ENCODE measurements around the gene PPP6R2.
A peak's percentile ranks its signal among the peaks of the same experiment; 100 is the strongest.

The PPP6R2 gene

DNA sequence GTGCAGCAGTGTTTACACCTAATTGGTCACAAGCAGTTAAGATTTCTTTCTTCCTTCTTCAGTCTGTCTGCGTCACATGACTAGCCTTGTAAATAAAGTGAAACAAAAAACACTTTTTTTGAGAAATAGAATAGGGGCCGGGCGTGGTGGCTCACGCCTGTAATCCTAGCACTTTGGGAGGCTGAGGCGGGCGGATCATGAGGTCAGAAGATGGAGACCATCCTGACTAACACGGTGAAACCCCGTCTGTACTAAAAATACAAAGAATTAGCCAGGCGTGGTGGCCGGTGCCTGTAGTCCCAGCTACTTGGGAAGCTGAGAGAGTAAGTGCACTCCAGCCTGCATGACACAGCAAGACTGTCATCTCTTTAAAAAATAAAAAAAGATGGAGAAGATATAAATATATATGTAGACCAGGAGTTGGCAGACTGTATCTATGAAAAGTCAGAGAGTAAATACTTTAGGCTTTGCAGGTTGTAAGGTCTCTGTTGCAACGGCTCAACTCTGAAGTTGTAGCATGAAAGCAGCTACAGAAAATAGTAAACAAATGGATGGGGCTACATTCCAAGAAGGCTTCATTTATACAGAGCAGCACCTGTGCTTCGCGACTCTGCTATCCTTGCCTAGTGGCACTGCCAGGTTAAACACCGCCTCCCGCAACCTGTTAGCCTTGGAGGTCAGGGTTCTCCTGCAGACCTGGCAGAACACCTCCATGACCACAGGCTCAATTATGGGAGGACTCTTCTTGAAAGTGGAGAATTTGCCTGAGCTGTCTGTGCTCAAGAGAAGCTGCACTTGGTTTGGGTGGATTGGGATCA lies 55.9 kb downstream of the PPP6R2 start:
- no peak overlapping the region for H3K4me3 ChIP-seq (ENCODE audit: low read length)
- TF ChIP-seq, protein P1, sequence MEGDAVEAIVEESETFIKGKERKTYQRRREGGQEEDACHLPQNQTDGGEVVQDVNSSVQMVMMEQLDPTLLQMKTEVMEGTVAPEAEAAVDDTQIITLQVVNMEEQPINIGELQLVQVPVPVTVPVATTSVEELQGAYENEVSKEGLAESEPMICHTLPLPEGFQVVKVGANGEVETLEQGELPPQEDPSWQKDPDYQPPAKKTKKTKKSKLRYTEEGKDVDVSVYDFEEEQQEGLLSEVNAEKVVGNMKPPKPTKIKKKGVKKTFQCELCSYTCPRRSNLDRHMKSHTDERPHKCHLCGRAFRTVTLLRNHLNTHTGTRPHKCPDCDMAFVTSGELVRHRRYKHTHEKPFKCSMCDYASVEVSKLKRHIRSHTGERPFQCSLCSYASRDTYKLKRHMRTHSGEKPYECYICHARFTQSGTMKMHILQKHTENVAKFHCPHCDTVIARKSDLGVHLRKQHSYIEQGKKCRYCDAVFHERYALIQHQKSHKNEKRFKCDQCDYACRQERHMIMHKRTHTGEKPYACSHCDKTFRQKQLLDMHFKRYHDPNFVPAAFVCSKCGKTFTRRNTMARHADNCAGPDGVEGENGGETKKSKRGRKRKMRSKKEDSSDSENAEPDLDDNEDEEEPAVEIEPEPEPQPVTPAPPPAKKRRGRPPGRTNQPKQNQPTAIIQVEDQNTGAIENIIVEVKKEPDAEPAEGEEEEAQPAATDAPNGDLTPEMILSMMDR (conservative IDR thresholded peaks at IDR 0.05; ENCODE audit: low read depth, low read length): no peak
- no peak for DNase-seq (ENCODE audit: low read depth)

DNA sequence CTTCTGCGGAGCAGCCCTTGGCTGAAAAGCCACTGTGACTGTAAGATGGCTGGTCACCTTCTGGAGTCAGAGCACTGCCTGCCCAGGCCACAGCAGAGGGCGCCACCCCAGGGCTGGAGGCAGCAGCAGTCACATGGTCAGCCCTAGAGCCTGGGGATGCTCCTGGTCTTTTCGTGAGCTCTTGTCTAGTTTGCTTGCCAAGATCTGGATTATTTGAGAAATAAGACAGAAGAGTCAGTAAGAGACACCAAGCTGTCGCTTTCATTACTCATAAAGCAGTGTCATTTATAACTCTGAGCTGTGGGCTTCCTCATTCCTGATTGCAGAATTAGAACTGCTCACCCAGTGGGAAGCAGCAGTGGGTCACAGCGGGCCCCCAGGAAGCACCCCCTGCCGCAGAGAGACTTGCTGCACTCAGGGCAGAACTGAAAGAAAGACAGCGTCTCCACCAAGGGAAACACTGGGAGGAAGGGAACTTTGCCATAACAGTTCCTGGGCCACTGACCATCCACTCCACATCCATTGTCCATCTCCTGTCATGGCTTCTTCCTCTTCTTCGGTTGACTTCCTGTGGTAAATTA lies 56.7 kb downstream of the PPP6R2 start:
- TF ChIP-seq, protein P1 (conservative IDR thresholded peaks at IDR 0.05; ENCODE audit: low read depth, low read length): peak; percentile 59
- DNase-seq (ENCODE audit: low read depth): no peak
- no peak overlapping the region for H3K4me3 ChIP-seq (ENCODE audit: low read length)

DNA sequence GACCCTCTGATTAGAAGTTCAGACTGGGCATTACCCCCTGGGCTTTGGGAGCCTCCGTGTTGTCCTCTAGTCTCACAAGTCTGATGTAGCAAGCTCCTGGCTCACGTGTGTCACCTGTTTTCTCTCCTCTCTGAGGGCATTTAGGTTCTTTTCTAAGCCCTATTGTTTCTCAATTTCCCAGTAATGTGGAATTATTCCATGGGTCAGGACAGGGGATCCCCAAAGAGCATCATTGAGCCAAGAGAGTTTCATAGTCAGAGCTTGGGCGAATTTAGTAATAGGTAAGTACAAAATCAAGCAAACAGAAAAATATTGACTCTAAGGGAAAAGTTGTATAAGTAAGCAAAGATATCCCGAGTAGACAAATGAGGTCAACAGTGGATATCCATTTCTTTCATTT lies 57.3 kb downstream of the PPP6R2 start:
- no peak overlapping the region for H3K4me3 ChIP-seq (ENCODE audit: low read length)
- TF ChIP-seq, protein P1 (conservative IDR thresholded peaks at IDR 0.05; ENCODE audit: low read depth, low read length): no peak
- no peak for DNase-seq (ENCODE audit: low read depth)

DNA sequence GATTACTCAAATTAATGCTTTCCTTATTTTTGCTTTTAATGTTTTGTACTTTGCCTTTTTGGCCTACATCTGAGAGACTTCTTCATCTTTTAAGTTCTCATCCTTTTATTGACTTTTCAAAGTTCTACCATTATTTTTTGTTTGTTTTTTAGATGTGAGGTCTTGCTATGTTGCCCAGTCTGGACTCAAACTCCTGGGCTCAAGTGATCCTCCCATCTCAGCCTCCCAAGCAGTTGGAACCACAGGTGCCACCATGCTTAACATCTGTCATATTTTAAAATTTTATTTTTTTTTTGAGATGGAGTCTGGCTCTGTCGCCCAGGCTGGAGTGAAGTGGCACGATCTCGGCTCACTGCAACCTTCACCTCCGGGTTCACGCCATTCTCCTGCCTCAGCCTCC lies 57.8 kb downstream of the PPP6R2 start:
- TF ChIP-seq, protein P1 (conservative IDR thresholded peaks at IDR 0.05; ENCODE audit: low read depth, low read length): no peak
- no peak overlapping the region for H3K4me3 ChIP-seq (ENCODE audit: low read length)
- DNase-seq (ENCODE audit: low read depth): no peak

DNA sequence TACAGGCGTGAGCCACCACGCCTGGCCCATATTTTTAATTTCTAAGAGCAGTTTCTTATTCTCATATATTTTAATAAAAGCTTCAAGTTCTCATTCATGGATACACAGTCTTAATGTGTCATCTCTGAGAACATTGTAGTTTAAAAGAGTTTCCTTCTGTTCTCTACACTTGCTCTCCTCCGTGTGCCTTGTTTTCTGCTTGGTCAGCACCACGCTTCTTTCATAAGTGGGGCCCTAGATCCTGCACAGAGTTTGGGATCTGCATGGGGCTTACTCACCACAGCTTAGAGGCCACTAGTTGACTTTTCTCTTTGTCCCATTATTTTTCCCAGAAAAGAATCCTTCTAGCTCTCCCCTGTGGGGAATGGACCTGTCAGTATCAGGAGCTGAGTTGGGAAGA lies 58.8 kb downstream of the PPP6R2 start:
- TF ChIP-seq, protein P1 (conservative IDR thresholded peaks at IDR 0.05; ENCODE audit: low read depth, low read length): no peak
- no peak overlapping the region for H3K4me3 ChIP-seq (ENCODE audit: low read length)
- DNase-seq (ENCODE audit: low read depth): no peak

DNA sequence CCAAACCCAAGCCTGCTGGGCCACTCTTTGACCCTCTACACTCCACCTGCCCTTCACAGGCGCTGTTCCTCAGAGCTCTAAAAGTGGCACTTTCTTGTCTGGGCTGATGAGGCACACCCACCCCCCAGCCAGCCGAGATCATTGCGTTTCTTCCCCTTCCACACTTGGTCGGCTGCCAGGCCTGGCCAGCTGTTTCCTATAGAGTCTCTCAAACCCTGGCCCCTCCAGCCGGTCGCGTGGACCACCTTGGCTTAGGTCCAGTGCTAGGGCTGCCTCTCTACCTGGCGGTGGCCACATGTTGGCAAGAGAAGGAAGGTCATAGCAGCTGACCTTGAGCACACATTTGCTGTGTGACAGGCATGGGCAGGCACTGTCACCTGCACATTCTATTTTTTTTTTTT lies 60.6 kb downstream of the PPP6R2 start:
- TF ChIP-seq, protein P1 (conservative IDR thresholded peaks at IDR 0.05; ENCODE audit: low read depth, low read length): no peak
- no peak overlapping the region for H3K4me3 ChIP-seq (ENCODE audit: low read length)
- no peak for DNase-seq (ENCODE audit: low read depth)
